A673 (cell line): Measurements from ENCODE around the gene LAMA3.

Experiments
- CTCF ChIP-seq: fragments of 300-800, 200-600 bp; sonication (generic); conservative IDR thresholded peaks from 2 replicates; pipeline ENCODE4 v1.5.1; 2017; ENCODE audit warnings: low read depth, mild to moderate bottlenecking, antibody characterized with exemption, low read length, moderate library complexity, mixed read lengths
- EZH2 ChIP-seq: fragments of 200-600 bp; sonication (generic); IDR thresholded peaks from 2 replicates; pipeline ENCODE4 v1.6.1; 2017; ENCODE audit warnings: borderline replicate concordance, low read depth, mild to moderate bottlenecking, mixed read lengths, antibody characterized with exemption, low read length; ENCODE audit not compliant: poor library complexity, severe bottlenecking

DNA sequence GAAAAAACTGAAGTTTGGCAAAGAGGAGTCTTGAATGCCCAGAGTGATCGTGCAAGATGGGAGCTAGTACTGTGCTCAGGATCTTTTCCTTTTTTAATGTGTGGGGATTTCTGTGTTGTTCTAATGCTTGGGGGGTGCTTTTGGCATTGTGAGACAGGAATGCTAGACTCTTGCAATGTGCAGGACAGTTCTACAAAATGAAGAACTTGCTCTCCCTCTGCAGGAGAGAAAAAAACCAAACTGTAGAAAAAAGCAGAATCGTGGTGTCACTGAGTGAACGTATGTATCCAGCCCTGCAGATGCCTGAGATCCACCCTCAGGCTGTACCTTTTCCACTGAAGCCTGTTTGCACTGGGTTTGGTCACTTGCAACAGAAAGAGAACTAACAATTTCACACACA, 313.2 kb downstream of the LAMA3 start:
- TF ChIP-seq CTCF (no peak), EZH2 (no peak)
